SK-N-SH (cell line): ENCODE measurements around the gene KMT2C. TPM values are rescaled to one million over a fixed set of nuclear protein-coding genes. Genes with fewer than 3 reads are reported as not detected.

Experiments
- CTCF ChIA-PET: fragments of 300-600, 350-600 bp; formaldehyde crosslinking; extraction: SDS; loops from one replicate; lab custom pipeline; 2021; lab: Yijun Ruan, JAX
- POLR2A ChIA-PET: fragments of 350-600 bp; sonication (Branson Sonifier 250); formaldehyde crosslinking; extraction: SDS; loops from one replicate; lab custom pipeline; 2020; ENCODE audit warnings: antibody characterized with exemption, inconsistent platforms; lab: Yijun Ruan, JAX
- DNase-seq: peaks from one replicate; pipeline ENCODE4 v3.0.0; 2012
- H2AFZ ChIP-seq: fragments of 200-600 bp; sonication (generic); 2 replicates; pipeline ENCODE4 v1.8.1; 2016; ENCODE audit warnings: antibody characterized with exemption, mild to moderate bottlenecking, low read depth
- H3F3A ChIP-seq: fragments of 200-600 bp; sonication (generic); replicated peaks from 2 replicates; pipeline ENCODE3; 2016; ENCODE audit warnings: antibody characterized with exemption, mild to moderate bottlenecking; ENCODE audit not compliant: insufficient read depth
- H3K27ac ChIP-seq, 2 experiments: fragments of 200-500 bp in 1 of 2; fragments of 200-600 bp in 1 of 2; sonication (Bioruptor generic) in 1 of 2; sonication (generic), shearing (Covaris generic) in 1 of 2; 2 replicates each; pipeline versions ENCODE4 v1.5.1 to v1.6.1; 2014 to 2016; ENCODE audit warnings: low read depth in 2 of 2, inconsistent platforms in 1 of 2, low read length in 1 of 2, mild to moderate bottlenecking in 1 of 2, mixed read lengths in 1 of 2
- H3K27me3 ChIP-seq: fragments of 200-600 bp; sonication (generic), shearing (Covaris generic); 2 replicates; pipeline ENCODE4 v1.6.1; 2016; ENCODE audit warnings: mixed run types; ENCODE audit not compliant: insufficient read depth
- H3K36me3 ChIP-seq, 2 experiments: fragments of 200-500 bp in 1 of 2; fragments of 200-600 bp in 1 of 2; sonication (Bioruptor generic) in 1 of 2; sonication (generic) in 1 of 2; replicated peaks in 1 of 2; 2 replicates each; pipeline versions ENCODE3 to v1.5.1; 2014 to 2016; ENCODE audit warnings: low read length in 1 of 2, mild to moderate bottlenecking in 1 of 2; ENCODE audit not compliant: insufficient read depth in 2 of 2, control insufficient read depth in 1 of 2
- H3K4me1 ChIP-seq, 2 experiments: fragments of 200-500 bp in 1 of 2; fragments of 200-600 bp in 1 of 2; sonication (Bioruptor generic) in 1 of 2; sonication (generic), shearing (Covaris generic) in 1 of 2; 2 replicates each; pipeline versions ENCODE4 v1.5.1 to v1.6.1; 2014 to 2016; ENCODE audit warnings: low read depth in 1 of 2, low read length in 1 of 2, mixed run types in 1 of 2; ENCODE audit not compliant: insufficient read depth in 2 of 2, control insufficient read depth in 1 of 2
- H3K4me2 ChIP-seq: fragments of 200-600 bp; sonication (generic), shearing (Covaris generic); 2 replicates; pipeline ENCODE4 v1.6.1; 2017; ENCODE audit warnings: mixed run types
- H3K4me3 ChIP-seq, 2 experiments: fragments of 200-500 bp in 1 of 2; fragments of 200-600 bp in 1 of 2; sonication (Bioruptor generic) in 1 of 2; sonication (generic), shearing (Covaris generic) in 1 of 2; 2 replicates each; pipeline versions ENCODE4 v1.5.1 to v1.8.1; 2014 to 2016; ENCODE audit warnings: low read depth in 2 of 2, inconsistent platforms in 1 of 2, low read length in 1 of 2, mild to moderate bottlenecking in 1 of 2, mixed read lengths in 1 of 2, moderate library complexity in 1 of 2
- H3K79me2 ChIP-seq: fragments of 200-600 bp; sonication (generic); 2 replicates; pipeline ENCODE4 v1.8.1; 2017; ENCODE audit warnings: mild to moderate bottlenecking; ENCODE audit not compliant: insufficient read depth
- H3K9ac ChIP-seq: fragments of 200-600 bp; sonication (generic); 2 replicates; pipeline ENCODE4 v1.6.1; 2017; ENCODE audit warnings: mixed run types
- H3K9me2 ChIP-seq: fragments of 200-600 bp; sonication (generic); 2 replicates; pipeline ENCODE4 v1.6.1; 2017; ENCODE audit warnings: mixed run types
- H3K9me3 ChIP-seq: fragments of 200-600 bp; sonication (generic); 2 replicates; pipeline ENCODE4 v1.6.1; 2017; ENCODE audit warnings: mixed run types, mild to moderate bottlenecking, moderate library complexity
- H4K20me1 ChIP-seq: fragments of 200-600 bp; sonication (generic); 2 replicates; pipeline ENCODE4 v1.6.1; 2017; ENCODE audit warnings: mild to moderate bottlenecking, mixed run types; ENCODE audit not compliant: insufficient read depth
- EP300 ChIP-seq, 2 experiments: IDR thresholded peaks; 2 replicates each; pipeline versions ENCODE4 v1.4.0 to v1.6.1; 2012; ENCODE audit warnings: borderline replicate concordance in 1 of 2, low read depth in 1 of 2, low read length in 1 of 2
- EZH2phosphoT487 ChIP-seq: fragments of 200-600 bp; sonication (generic); IDR thresholded peaks from 2 replicates; pipeline ENCODE4 v1.6.1; 2017; ENCODE audit warnings: low read depth, mixed run types, mild to moderate bottlenecking, antibody characterized with exemption, moderate library complexity, borderline replicate concordance
- FOSL2 ChIP-seq: IDR thresholded peaks from 2 replicates; pipeline ENCODE4 v1.4.0; 2012; ENCODE audit warnings: low read depth, mild to moderate bottlenecking, moderate library complexity, borderline replicate concordance
- IRF3 ChIP-seq: fragments of 150-350 bp; IDR thresholded peaks from 2 replicates; pipeline ENCODE4 v1.6.1; 2016; ENCODE audit warnings: mild to moderate bottlenecking, low read depth, low read length
- MXI1 ChIP-seq: IDR thresholded peaks from 2 replicates; pipeline ENCODE4 v1.6.1; 2012; ENCODE audit warnings: mild to moderate bottlenecking, low read depth, low read length, improper control_type of control experiment
- POLR2AphosphoS5 ChIP-seq: IDR thresholded peaks from 2 replicates; pipeline ENCODE4 v1.6.1; 2012; ENCODE audit warnings: low read depth, low read length
- RFX5 ChIP-seq: IDR thresholded peaks from 2 replicates; pipeline ENCODE4 v1.6.1; 2012; ENCODE audit warnings: mild to moderate bottlenecking, improper control_type of control experiment, low read length
- RXRA ChIP-seq: IDR thresholded peaks from 2 replicates; pipeline ENCODE4 v1.4.0; 2012; ENCODE audit warnings: low read depth, mild to moderate bottlenecking, borderline replicate concordance
- USF2 ChIP-seq: fragments of 150-350 bp; IDR thresholded peaks from 2 replicates; pipeline ENCODE4 v1.6.1; 2017; ENCODE audit warnings: antibody characterized with exemption, low read length, low read depth, borderline replicate concordance
- ZBTB33 ChIP-seq: IDR thresholded peaks from 2 replicates; pipeline ENCODE4 v1.4.0; 2012; ENCODE audit warnings: low read depth, borderline replicate concordance
- WGBS: methylation state at CpG from one replicate; pipeline ENCODE4 v1.1.6; 2017; ENCODE audit warnings: low lambda C conversion rate; 5-methylcytosine and 5-hydroxymethylcytosine counted together
- polyA plus RNA-seq, 3 experiments: library from polyadenylated mRNA; depleted of rRNA; stranded (reverse); fragments of >200 nt; gene quantifications; 2 replicates each; pipeline ENCODE4 v1.2.3, GENCODE V29; 2012
- small RNA-seq, 7 experiments: library from RNA; depleted of rRNA; stranded (forward); fragments of <200 nt; gene quantifications; one replicate each; pipeline ENCODE3, GENCODE V24; 2012

The KMT2C gene
- polyA plus RNA-seq, 1 of the 3 experiments (the other 2 are of a cell fraction): 8.0 TPM

- no peak overlapping the region for H3K4me2 ChIP-seq
- H3K27me3 ChIP-seq: no peaks in the 10 kb centered on the region
- no peaks in the 10 kb centered on the region for H3K9me2 ChIP-seq
- H3K9ac ChIP-seq: no peak overlapping the region
- no peak for DNase-seq
- TF ChIP-seq FOSL2: no peak
- TF ChIP-seq EZH2phosphoT487: no peak
- TF ChIP-seq POLR2AphosphoS5: no peak
- TF ChIP-seq IRF3: no peak
- TF ChIP-seq ZBTB33: no peak
- no peak for TF ChIP-seq USF2
- no peak for TF ChIP-seq RFX5
- no peak for TF ChIP-seq EP300 (IDR thresholded peaks at IDR 0.05; ENCODE audit: borderline replicate concordance in 1 of 2, low read depth in 1 of 2, low read length in 1 of 2)
- TF ChIP-seq RXRA: no peak
- no peak for TF ChIP-seq MXI1
- no peaks in the 10 kb centered on the region for H4K20me1 ChIP-seq
- H3K9me3 ChIP-seq: peaks cover 17% of the 10 kb centered on the region; the same call in 1 of the 2 replicates
- 93% methylated on average over 3 of the region's 3 CpGs for WGBS
- H3F3A ChIP-seq: no peaks in the 10 kb centered on the region
- H3K4me3 ChIP-seq: no peak overlapping the region
- no peaks in the 10 kb centered on the region; the same call in none of the 2 replicates for H3K79me2 ChIP-seq
- no peak overlapping the region for H3K27ac ChIP-seq
- H3K4me1 ChIP-seq: no peaks in the 10 kb centered on the region; a peak in 1 of 4 replicates
- ChIA-PET POLR2A (no interaction called here), CTCF (no interaction called here)
- H3K36me3 ChIP-seq: peaks cover 0 to 11% of the 10 kb centered on the region in 2 experiments
- no peak overlapping the region for H2AFZ ChIP-seq
Observed at GRCh38 chr7:152085131-152085530, 350.7 kb downstream of the KMT2C start.

Small RNA genes lying within 50 kb of the gene (small RNA-seq; reads per million reads assigned to genes)
- gene AC104692.1 (0 reads per million in 7 experiments), gene AC104692.2 (0 to 0.52 (median 0) reads per million in 7 experiments), gene RF00019 (0 reads per million in 7 experiments)

Other genes starting within 250 kb of the KMT2C start
- 3.1 and 3.4 TPM in 2 replicates for gene XRCC2, start 240.1 kb upstream of the KMT2C start, polyA plus RNA-seq (2012; rRNA removed)